ENCODE data around the gene EPHA2.

DNA sequence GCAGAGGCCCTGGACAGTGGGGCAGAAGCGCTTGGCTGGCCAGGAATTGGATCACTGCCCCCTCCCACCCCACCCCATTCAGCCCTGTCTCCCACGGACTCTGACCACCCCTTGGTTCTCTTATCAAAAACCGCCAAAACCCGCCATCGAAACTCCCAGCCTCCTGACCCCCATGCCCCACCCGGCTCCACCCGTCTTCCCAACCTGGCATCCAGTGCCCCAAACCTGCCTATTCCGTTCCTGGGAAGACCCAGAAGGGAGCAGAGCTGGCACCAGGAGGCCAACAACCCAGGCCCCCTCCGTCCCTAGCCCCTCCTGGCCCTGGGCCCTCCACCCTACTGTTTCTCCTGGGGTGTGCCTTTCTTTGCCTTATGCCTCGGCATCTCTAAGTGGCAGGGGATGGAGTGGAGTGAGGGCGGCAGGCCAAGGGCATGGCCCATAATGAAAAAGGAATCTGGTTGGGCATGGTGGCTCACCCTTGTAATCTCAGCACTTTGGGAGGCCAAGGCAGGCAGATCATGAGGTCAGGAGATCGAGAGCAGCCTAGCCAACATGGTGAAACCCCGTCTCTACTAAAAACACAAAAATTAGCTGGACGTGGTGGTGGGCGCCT lies 16.5 kb upstream of the EPHA2 start:
- TF ChIP-seq CTCF (conservative IDR thresholded peaks at IDR 0.05 in 1 of 2, IDR thresholded peaks at IDR 0.05 in 1 of 2; ENCODE audit: low read depth in 1 of 2, low read length in 2 of 2) (no peak), EZH2 (IDR thresholded peaks at IDR 0.05; ENCODE audit: low read length, missing control alignments) (no peak)

All from fibroblast of lung (primary cell).